ENCODE measurements around the gene TSC22D3.
"Not testable (repeated sequence)": the region's sequence is repeated elsewhere in the genome, so short reads cannot be mapped to it uniquely, and the experiment has no call there.

The TSC22D3 gene

GRCh38 chrX:107699616-107700015 lies 76.0 kb downstream of the TSC22D3 start:
- no peak overlapping the region for H3K9ac ChIP-seq
- H3K27me3 ChIP-seq, result peaks cover 41 to 95% (median 68%) of the 10 kb centered on the region in 11 experiments
- TF ChIP-seq Cebpa-rat (IDR thresholded peaks at IDR 0.05), result no peak
- H3K4me3 ChIP-seq, result no peak overlapping the region
- H4K20me1 ChIP-seq, result no peaks in the 10 kb centered on the region
- peaks cover 0 to 20% (median 6%) of the 10 kb centered on the region in 11 experiments; a peak in 11 of 22 replicates for H3K9me3 ChIP-seq (replicated peaks in 1 of 11)
- no peaks in the 10 kb centered on the region for H3K36me3 ChIP-seq
- H3K27ac ChIP-seq, result peak overlapping the region in 2 of 11 experiments; percentile 31 to 34; a peak in 1 of 22 replicates
- H3K4me1 ChIP-seq, result peaks cover 5 to 30% (median 18%) of the 10 kb centered on the region in 10 experiments; a peak in 16 of 20 replicates
- H3K4me2 ChIP-seq, result 0 out of 22 replicates have a peak overlapping the region, but pooled peaks of 1 of the 11 experiments have one; percentile 6

- H3K4me3 ChIP-seq, result no peak overlapping the region
- H3K4me1 ChIP-seq, result peaks cover 11 to 24% (median 14%) of the 10 kb centered on the region in 10 experiments
- TF ChIP-seq Cebpa-rat (IDR thresholded peaks at IDR 0.05), result no peak
- H3K27me3 ChIP-seq, result peaks cover 79 to 99% (median 93%) of the 10 kb centered on the region in 11 experiments
- H4K20me1 ChIP-seq, result no peaks in the 10 kb centered on the region; a peak in 2 of 22 replicates
- H3K36me3 ChIP-seq, result no peaks in the 10 kb centered on the region
- no peak overlapping the region for H3K4me2 ChIP-seq
- no peak overlapping the region for H3K9ac ChIP-seq
- no peaks in the 10 kb centered on the region for H3K9me3 ChIP-seq (replicated peaks in 1 of 11)
- H3K27ac ChIP-seq, result no peak overlapping the region
Measured at GRCh38 chrX:107691024-107691448, 84.6 kb downstream of the TSC22D3 start.

- no peaks in the 10 kb centered on the region for H3K36me3 ChIP-seq
- peaks cover 82 to 100% (median 100%) of the 10 kb centered on the region in 11 experiments for H3K27me3 ChIP-seq
- peaks cover 29 to 60% (median 49%) of the 10 kb centered on the region in 10 experiments for H3K4me1 ChIP-seq
- H4K20me1 ChIP-seq, result no peaks in the 10 kb centered on the region; a peak in 3 of 22 replicates
- no peak overlapping the region for H3K4me3 ChIP-seq
- TF ChIP-seq Cebpa-rat (IDR thresholded peaks at IDR 0.05), result no peak
- peak overlapping the region in 7 of 11 experiments; percentile 48 to 76 (median 65); a peak in 6 of 22 replicates for H3K4me2 ChIP-seq
- H3K9me3 ChIP-seq (replicated peaks in 1 of 11), result no peaks in the 10 kb centered on the region
- no peak overlapping the region for H3K27ac ChIP-seq
- no peak overlapping the region for H3K9ac ChIP-seq
Measured at GRCh38 chrX:107687445-107687844, 88.1 kb downstream of the TSC22D3 start.

- Histone ChIP-seq H3K36me3 (no peaks in the 10 kb centered on the region), H3K4me3 (no peak overlapping the region), H4K20me1 (no peaks in the 10 kb centered on the region; a peak in 3 of 22 replicates), H3K9ac (no peak overlapping the region), H3K9me3 (replicated peaks in 1 of 11) (no peaks in the 10 kb centered on the region), H3K4me1 (peaks cover 29 to 61% (median 49%) of the 10 kb centered on the region in 10 experiments), H3K27ac (no peak overlapping the region; a peak in 1 of 22 replicates), H3K4me2 (peak overlapping the region; percentile 31 to 76 (median 59); a peak in 21 of 22 replicates), H3K27me3 (peaks cover 88 to 100% (median 100%) of the 10 kb centered on the region in 11 experiments)
- no peak for TF ChIP-seq Cebpa-rat (IDR thresholded peaks at IDR 0.05)
Measured at GRCh38 chrX:107686792-107687191, 88.8 kb downstream of the TSC22D3 start.

GRCh38 chrX:107686026-107686425 lies 89.6 kb downstream of the TSC22D3 start:
- H3K27ac ChIP-seq, result peak overlapping the region in 3 of 11 experiments; percentile 8 to 54 (median 50); a peak in 1 of 22 replicates
- H3K9ac ChIP-seq, result no peak overlapping the region
- H3K4me3 ChIP-seq, result no peak overlapping the region
- H3K4me2 ChIP-seq, result peak overlapping the region in 10 of 11 experiments; percentile 38 to 76 (median 62); a peak in 16 of 22 replicates
- H4K20me1 ChIP-seq, result no peaks in the 10 kb centered on the region; a peak in 3 of 22 replicates
- H3K27me3 ChIP-seq, result peaks cover 84 to 100% (median 100%) of the 10 kb centered on the region in 11 experiments
- H3K4me1 ChIP-seq, result peaks cover 29 to 61% (median 49%) of the 10 kb centered on the region in 10 experiments
- H3K36me3 ChIP-seq, result no peaks in the 10 kb centered on the region
- TF ChIP-seq Cebpa-rat (IDR thresholded peaks at IDR 0.05), result no peak
- H3K9me3 ChIP-seq (replicated peaks in 1 of 11), result no peaks in the 10 kb centered on the region

GRCh38 chrX:107685586-107685985 lies 90.0 kb downstream of the TSC22D3 start:
- H3K36me3 ChIP-seq; H4K20me1 ChIP-seq; H3K4me3 ChIP-seq; H3K9me3 ChIP-seq (replicated peaks in 1 of 11): not testable (repeated sequence)
- Histone ChIP-seq H3K27me3 (peaks cover 84 to 100% (median 100%) of the 10 kb centered on the region in 11 experiments), H3K4me2 (peak overlapping the region; percentile 39 to 76 (median 62); a peak in 18 of 22 replicates), H3K9ac (peak overlapping the region in 2 of 11 experiments; percentile 9 to 17; a peak in 2 of 22 replicates), H3K27ac (peak overlapping the region in 4 of 11 experiments; percentile 43 to 60 (median 52); a peak in 8 of 22 replicates), H3K4me1 (peaks cover 29 to 57% (median 49%) of the 10 kb centered on the region in 10 experiments)

GRCh38 chrX:107684956-107685385 lies 90.6 kb downstream of the TSC22D3 start:
- Histone ChIP-seq H3K4me1 (peaks cover 29 to 60% (median 50%) of the 10 kb centered on the region in 10 experiments), H3K9ac (peak overlapping the region in 2 of 11 experiments; percentile 9 to 17; a peak in 2 of 22 replicates), H3K27me3 (peaks cover 84 to 100% (median 100%) of the 10 kb centered on the region in 11 experiments), H3K9me3 (replicated peaks in 1 of 11) (no peaks in the 10 kb centered on the region), H3K27ac (peak overlapping the region in 5 of 11 experiments; percentile 11 to 60 (median 53); a peak in 9 of 22 replicates), H4K20me1 (no peaks in the 10 kb centered on the region; a peak in 3 of 22 replicates), H3K4me3 (no peak overlapping the region), H3K4me2 (peak overlapping the region; percentile 39 to 76 (median 62)), H3K36me3 (no peaks in the 10 kb centered on the region)
- no peak for TF ChIP-seq Cebpa-rat (IDR thresholded peaks at IDR 0.05)

GRCh38 chrX:107683931-107684330 lies 91.7 kb downstream of the TSC22D3 start:
- Histone ChIP-seq H3K27ac (peak overlapping the region in 4 of 11 experiments; percentile 50 to 60 (median 54); a peak in 8 of 22 replicates), H4K20me1 (no peaks in the 10 kb centered on the region; a peak in 2 of 22 replicates), H3K9ac (no peak overlapping the region), H3K4me1 (peaks cover 37 to 70% (median 60%) of the 10 kb centered on the region in 10 experiments), H3K4me3 (no peak overlapping the region), H3K4me2 (peak overlapping the region in 10 of 11 experiments; percentile 47 to 76 (median 63); a peak in 16 of 22 replicates), H3K9me3 (replicated peaks in 1 of 11) (no peaks in the 10 kb centered on the region), H3K27me3 (peaks cover 84 to 100% (median 100%) of the 10 kb centered on the region in 11 experiments), H3K36me3 (no peaks in the 10 kb centered on the region)
- no peak for TF ChIP-seq Cebpa-rat (IDR thresholded peaks at IDR 0.05)

GRCh38 chrX:107683124-107683895 lies 92.3 kb downstream of the TSC22D3 start:
- peak overlapping the region in 7 of 11 experiments; percentile 21 to 76 (median 64); a peak in 13 of 22 replicates for H3K4me2 ChIP-seq

More at GRCh38 chrX:107683124-107683895, 92.3 kb downstream of the TSC22D3 start:
- H3K36me3 ChIP-seq, result no peaks in the 10 kb centered on the region
- peaks cover 84 to 100% (median 100%) of the 10 kb centered on the region in 11 experiments for H3K27me3 ChIP-seq
- 0 out of 22 replicates have a peak overlapping the region, but pooled peaks of 1 of the 11 experiments have one; percentile 18 for H3K27ac ChIP-seq
- H4K20me1 ChIP-seq, result no peaks in the 10 kb centered on the region; a peak in 2 of 22 replicates
- 0 out of 22 replicates have a peak, but pooled peaks of 1 of the 11 experiments have one; percentile 9 for TF ChIP-seq Cebpa-rat (IDR thresholded peaks at IDR 0.05)
- H3K9ac ChIP-seq, result no peak overlapping the region
- H3K4me3 ChIP-seq, result no peak overlapping the region
- peaks cover 43 to 76% (median 66%) of the 10 kb centered on the region in 10 experiments for H3K4me1 ChIP-seq
- H3K9me3 ChIP-seq (replicated peaks in 1 of 11), result no peaks in the 10 kb centered on the region

All from BLaER1 treated with 17β-estradiol and CSF1 and Interleukin-3, amounts not matched to agents 10 nM and 100 nM (cell line).